Measurements from ENCODE around the gene TENT4A.
"Not testable (repeated sequence)": the region's sequence is repeated elsewhere in the genome, so short reads cannot be mapped to it uniquely, and the experiment has no call there.

TENT4A gene

GRCh38 chr5:6773342-6774035, 60.3 kb downstream of the TENT4A start:
- H3K4me1 Mint-ChIP-seq (ENCODE audit: low read depth in 2 of 2) = peaks cover 3 to 7% of the 10 kb centered on the region in 2 donors
- peak overlapping the region in 1 of 2 donors; percentile 46 for H3K27ac Mint-ChIP-seq
- ATAC-seq (replicated peaks) = no peak
- H3K4me3 Mint-ChIP-seq = peak overlapping the region in 1 of 2 donors; percentile 47
- H3K9me3 Mint-ChIP-seq = no peaks in the 10 kb centered on the region
- peaks cover 3% of the 10 kb centered on the region for H3K36me3 Mint-ChIP-seq (ENCODE audit: insufficient read depth)
- DNase-seq = no peak
- H3K27me3 Mint-ChIP-seq = peaks cover 9 to 36% of the 10 kb centered on the region in 2 donors

GRCh38 chr5:6774207-6774606, 61.0 kb downstream of the TENT4A start:
- not testable (repeated sequence) for H3K36me3 Mint-ChIP-seq (ENCODE audit: insufficient read depth); H3K4me1 Mint-ChIP-seq (ENCODE audit: low read depth in 2 of 2)

GRCh38 chr5:6774721-6775204, 61.5 kb downstream of the TENT4A start:
- Mint-ChIP-seq H3K4me1 (ENCODE audit: low read depth in 2 of 2) (peaks cover 3 to 7% of the 10 kb centered on the region in 2 donors), H3K9me3 (no peaks in the 10 kb centered on the region), H3K36me3 (ENCODE audit: insufficient read depth) (peaks cover 3% of the 10 kb centered on the region), H3K27ac (no peak overlapping the region), H3K27me3 (peaks cover 9 to 32% of the 10 kb centered on the region in 2 donors), H3K4me3 (peak overlapping the region in 1 of 2 donors; percentile 43)
- ATAC-seq (replicated peaks) = no peak
- DNase-seq = no peak

More at GRCh38 chr5:6774207-6774606, 61.0 kb downstream of the TENT4A start:
- not testable (repeated sequence) for ATAC-seq (replicated peaks); H3K9me3 Mint-ChIP-seq; DNase-seq; H3K27ac Mint-ChIP-seq
- Mint-ChIP-seq H3K4me3 (peak overlapping the region in 1 of 2 donors; percentile 43), H3K27me3 (peaks cover 9 to 35% of the 10 kb centered on the region in 2 donors)

GRCh38 chr5:6775571-6775970, 62.3 kb downstream of the TENT4A start:
- H3K9me3 Mint-ChIP-seq = no peaks in the 10 kb centered on the region
- peaks cover 3% of the 10 kb centered on the region for H3K36me3 Mint-ChIP-seq (ENCODE audit: insufficient read depth)
- no peak overlapping the region for H3K4me3 Mint-ChIP-seq
- ATAC-seq (replicated peaks) = no peak
- no peak overlapping the region for H3K27ac Mint-ChIP-seq
- H3K27me3 Mint-ChIP-seq = peaks cover 9 to 32% of the 10 kb centered on the region in 2 donors
- no peak for DNase-seq
- peaks cover 3 to 7% of the 10 kb centered on the region in 2 donors for H3K4me1 Mint-ChIP-seq (ENCODE audit: low read depth in 2 of 2)

- no peaks in the 10 kb centered on the region for H3K36me3 Mint-ChIP-seq (ENCODE audit: insufficient read depth)
- no peak overlapping the region for H3K4me3 Mint-ChIP-seq
- peak; percentile 44 for ATAC-seq (replicated peaks)
- no peak overlapping the region for H3K27ac Mint-ChIP-seq
- peaks cover 30 to 40% of the 10 kb centered on the region in 2 donors for H3K27me3 Mint-ChIP-seq
- H3K9me3 Mint-ChIP-seq = no peaks in the 10 kb centered on the region
- H3K4me1 Mint-ChIP-seq (ENCODE audit: low read depth in 2 of 2) = peaks cover 0 to 5% of the 10 kb centered on the region in 2 donors
- DNase-seq = peak; percentile 6 to 11 (median 10)
These were observed 67.7 kb downstream of the TENT4A start for GRCh38 chr5:6780802-6781391.

- no peak overlapping the region for H3K27ac Mint-ChIP-seq
- H3K4me3 Mint-ChIP-seq = no peak overlapping the region
These were observed 68.5 kb downstream of the TENT4A start for GRCh38 chr5:6781716-6782115.

GRCh38 chr5:6783787-6784186, 70.6 kb downstream of the TENT4A start:
- Mint-ChIP-seq H3K36me3 (ENCODE audit: insufficient read depth) (no peaks in the 10 kb centered on the region), H3K4me1 (ENCODE audit: low read depth in 2 of 2) (peaks cover 0 to 5% of the 10 kb centered on the region in 2 donors), H3K27me3 (peaks cover 28 to 31% of the 10 kb centered on the region in 2 donors), H3K4me3 (no peak overlapping the region), H3K9me3 (no peaks in the 10 kb centered on the region), H3K27ac (no peak overlapping the region)
- ATAC-seq (replicated peaks) (no peak), DNase-seq (no peak)

More at GRCh38 chr5:6781716-6782115, 68.5 kb downstream of the TENT4A start:
- Mint-ChIP-seq H3K27me3 (peaks cover 31 to 39% of the 10 kb centered on the region in 2 donors), H3K36me3 (ENCODE audit: insufficient read depth) (no peaks in the 10 kb centered on the region), H3K9me3 (no peaks in the 10 kb centered on the region), H3K4me1 (ENCODE audit: low read depth in 2 of 2) (peaks cover 0 to 5% of the 10 kb centered on the region in 2 donors)
- ATAC-seq (replicated peaks) (no peak), DNase-seq (no peak)

GRCh38 chr5:6784481-6784880, 71.2 kb downstream of the TENT4A start:
- peaks cover 27 to 31% of the 10 kb centered on the region in 2 donors for H3K27me3 Mint-ChIP-seq
- no peaks in the 10 kb centered on the region for H3K36me3 Mint-ChIP-seq (ENCODE audit: insufficient read depth)
- H3K9me3 Mint-ChIP-seq = no peaks in the 10 kb centered on the region
- ATAC-seq (replicated peaks) = no peak
- no peak for DNase-seq
- peaks cover 0 to 5% of the 10 kb centered on the region in 2 donors for H3K4me1 Mint-ChIP-seq (ENCODE audit: low read depth in 2 of 2)
- H3K4me3 Mint-ChIP-seq = no peak overlapping the region
- no peak overlapping the region for H3K27ac Mint-ChIP-seq

- H3K4me3 Mint-ChIP-seq = no peak overlapping the region
- H3K27me3 Mint-ChIP-seq = peaks cover 34 to 37% of the 10 kb centered on the region in 2 donors
- H3K36me3 Mint-ChIP-seq (ENCODE audit: insufficient read depth) = no peaks in the 10 kb centered on the region
- no peak overlapping the region for H3K27ac Mint-ChIP-seq
- DNase-seq = no peak
- no peak for ATAC-seq (replicated peaks)
- H3K9me3 Mint-ChIP-seq = no peaks in the 10 kb centered on the region
- H3K4me1 Mint-ChIP-seq (ENCODE audit: low read depth in 2 of 2) = peaks cover 0 to 5% of the 10 kb centered on the region in 2 donors
These were observed 72.1 kb downstream of the TENT4A start for GRCh38 chr5:6785161-6785860.

GRCh38 chr5:6785861-6786180, 72.6 kb downstream of the TENT4A start:
- ATAC-seq (replicated peaks) = no peak
- Mint-ChIP-seq H3K4me3 (no peak overlapping the region), H3K27ac (no peak overlapping the region), H3K27me3 (peaks cover 39 to 40% of the 10 kb centered on the region in 2 donors), H3K9me3 (no peaks in the 10 kb centered on the region), H3K36me3 (ENCODE audit: insufficient read depth) (no peaks in the 10 kb centered on the region), H3K4me1 (ENCODE audit: low read depth in 2 of 2) (peaks cover 0 to 5% of the 10 kb centered on the region in 2 donors)
- DNase-seq = no peak

GRCh38 chr5:6786786-6787495, 73.7 kb downstream of the TENT4A start:
- Mint-ChIP-seq H3K4me1 (ENCODE audit: low read depth in 2 of 2) (peaks cover 0 to 9% of the 10 kb centered on the region in 2 donors), H3K36me3 (ENCODE audit: insufficient read depth) (no peaks in the 10 kb centered on the region), H3K4me3 (no peak overlapping the region), H3K27me3 (peaks cover 50% of the 10 kb centered on the region in 2 donors), H3K9me3 (no peaks in the 10 kb centered on the region), H3K27ac (no peak overlapping the region)
- ATAC-seq (replicated peaks) = no peak
- no peak for DNase-seq

GRCh38 chr5:6787941-6788340, 74.7 kb downstream of the TENT4A start:
- DNase-seq = no peak
- Mint-ChIP-seq H3K36me3 (ENCODE audit: insufficient read depth) (no peaks in the 10 kb centered on the region), H3K4me3 (no peak overlapping the region), H3K27ac (no peak overlapping the region), H3K9me3 (no peaks in the 10 kb centered on the region), H3K4me1 (ENCODE audit: low read depth in 2 of 2) (peaks cover 0 to 9% of the 10 kb centered on the region in 2 donors), H3K27me3 (peaks cover 51 to 52% of the 10 kb centered on the region in 2 donors)
- no peak for ATAC-seq (replicated peaks)

- H3K4me1 Mint-ChIP-seq (ENCODE audit: low read depth in 2 of 2) = peaks cover 3 to 9% of the 10 kb centered on the region in 2 donors
- no peak for ATAC-seq (replicated peaks)
These were observed 75.2 kb downstream of the TENT4A start for GRCh38 chr5:6788439-6788838.

More at GRCh38 chr5:6788439-6788838, 75.2 kb downstream of the TENT4A start:
- no peak overlapping the region for H3K27ac Mint-ChIP-seq
- no peaks in the 10 kb centered on the region for H3K36me3 Mint-ChIP-seq (ENCODE audit: insufficient read depth)
- no peak overlapping the region for H3K4me3 Mint-ChIP-seq
- no peak for DNase-seq
- no peaks in the 10 kb centered on the region for H3K9me3 Mint-ChIP-seq
- peaks cover 52 to 56% of the 10 kb centered on the region in 2 donors for H3K27me3 Mint-ChIP-seq

All from effector memory CD8-positive, alpha-beta T cell (primary cell).